ENCODE data around the gene EFS. TPM values are rescaled to one million over a fixed set of nuclear protein-coding genes. Genes with fewer than 3 reads are reported as not detected.
A peak's percentile ranks its signal among the peaks of the same experiment; 100 is the strongest.

The EFS gene
- polyA plus RNA-seq, 3 donors, result not detected

GRCh38 chr14:23351681-23352505 lies 13.1 kb downstream of the EFS start:
- no peak for TF ChIP-seq CTCF (IDR thresholded peaks at IDR 0.05)
- peak overlapping the region in 1 of 3 experiments; percentile 51 for H3K4me3 ChIP-seq (replicated peaks in 1 of 3; ENCODE audit: low read depth in 2 of 3, low read length in 3 of 3)

GRCh38 chr14:23349156-23349845 lies 15.7 kb downstream of the EFS start:
- H4K20me1 ChIP-seq (ENCODE audit: insufficient read depth, low read length), result no peaks in the 10 kb centered on the region
- no peak overlapping the region for H3K4me3 ChIP-seq (replicated peaks in 1 of 3; ENCODE audit: low read depth in 2 of 3, low read length in 3 of 3)
- intact Hi-C loops (cut with micrococcal nuclease), result no loop called here
- H3K4me1 Mint-ChIP-seq, result peaks cover 9% of the 10 kb centered on the region
- no peaks in the 10 kb centered on the region for H3K36me3 ChIP-seq (replicated peaks in 1 of 2; ENCODE audit: control insufficient read depth in 1 of 2, insufficient read depth in 2 of 2, low read length in 2 of 2)
- peaks cover 0 to 9% of the 10 kb centered on the region in 2 donors for H3K36me3 Mint-ChIP-seq
- 93% methylated on average over 4 of the region's 8 CpGs for WGBS (ENCODE audit: insufficient coverage)
- TF ChIP-seq CTCF (IDR thresholded peaks at IDR 0.05), result no peak
- no peak overlapping the region for H3K9ac ChIP-seq (ENCODE audit: insufficient read depth, low read length, poor library complexity, severe bottlenecking)
- H3K9me3 ChIP-seq (replicated peaks in 1 of 2; ENCODE audit: control insufficient read depth in 1 of 2, insufficient read depth in 1 of 2, low read length in 2 of 2), result peaks cover 0 to 30% of the 10 kb centered on the region in 2 donors
- H2AFZ ChIP-seq (ENCODE audit: insufficient read depth, low read depth, low read length, poor library complexity, severe bottlenecking), result no peak overlapping the region
- H3K4me1 ChIP-seq (ENCODE audit: control insufficient read depth in 1 of 2, insufficient read depth in 2 of 2, low read length in 2 of 2), result peaks cover 4 to 12% of the 10 kb centered on the region in 2 donors
- no peaks in the 10 kb centered on the region for H3K79me2 ChIP-seq (ENCODE audit: insufficient read depth, low read length)
- peaks cover 2 to 16% (median 6%) of the 10 kb centered on the region in 7 donors for H3K9me3 Mint-ChIP-seq
- H3K27me3 ChIP-seq (ENCODE audit: control insufficient read depth in 2 of 2, insufficient read depth in 2 of 2, low read length in 2 of 2), result peaks cover 40 to 42% of the 10 kb centered on the region in 2 donors
- no peak overlapping the region for H3K27ac Mint-ChIP-seq
- DNase-seq, result no peak
- H3K27me3 Mint-ChIP-seq (ENCODE audit: low read depth in 3 of 3), result peaks cover 43 to 52% (median 43%) of the 10 kb centered on the region in 3 donors
- H3K4me2 ChIP-seq (replicated peaks; ENCODE audit: extremely low read depth, low read length, poor library complexity, severe bottlenecking), result no peak overlapping the region
- H3K27ac ChIP-seq (ENCODE audit: low read depth in 1 of 2, low read length in 2 of 2), result no peak overlapping the region
- no peak overlapping the region for H3K4me3 Mint-ChIP-seq

More at GRCh38 chr14:23351681-23352505, 13.1 kb downstream of the EFS start:
- Mint-ChIP-seq H3K9me3 (peaks cover 2 to 16% (median 6%) of the 10 kb centered on the region in 7 donors), H3K4me3 (peak overlapping the region; percentile 48 to 68), H3K4me1 (peaks cover 9% of the 10 kb centered on the region), H3K36me3 (peaks cover 0 to 9% of the 10 kb centered on the region in 2 donors), H3K27me3 (ENCODE audit: low read depth in 3 of 3) (peaks cover 51 to 65% (median 53%) of the 10 kb centered on the region in 3 donors), H3K27ac (no peak overlapping the region)
- 21% methylated on average over 51 of the region's 61 CpGs for WGBS (ENCODE audit: insufficient coverage)
- intact Hi-C loops (cut with micrococcal nuclease), result no loop called here
- Histone ChIP-seq H3K4me1 (ENCODE audit: control insufficient read depth in 1 of 2, insufficient read depth in 2 of 2, low read length in 2 of 2) (peaks cover 4 to 12% of the 10 kb centered on the region in 2 donors), H3K36me3 (replicated peaks in 1 of 2; ENCODE audit: control insufficient read depth in 1 of 2, insufficient read depth in 2 of 2, low read length in 2 of 2) (no peaks in the 10 kb centered on the region), H3K79me2 (ENCODE audit: insufficient read depth, low read length) (no peaks in the 10 kb centered on the region), H3K4me2 (replicated peaks; ENCODE audit: extremely low read depth, low read length, poor library complexity, severe bottlenecking) (peak overlapping the region; percentile 60), H3K9ac (ENCODE audit: insufficient read depth, low read length, poor library complexity, severe bottlenecking) (peak overlapping the region; percentile 4), H3K27ac (ENCODE audit: low read depth in 1 of 2, low read length in 2 of 2) (no peak overlapping the region), H2AFZ (ENCODE audit: insufficient read depth, low read depth, low read length, poor library complexity, severe bottlenecking) (peak overlapping the region; percentile 41), H4K20me1 (ENCODE audit: insufficient read depth, low read length) (no peaks in the 10 kb centered on the region), H3K27me3 (ENCODE audit: control insufficient read depth in 2 of 2, insufficient read depth in 2 of 2, low read length in 2 of 2) (peaks cover 42 to 57% of the 10 kb centered on the region in 2 donors), H3K9me3 (replicated peaks in 1 of 2; ENCODE audit: control insufficient read depth in 1 of 2, insufficient read depth in 1 of 2, low read length in 2 of 2) (peaks cover 0 to 30% of the 10 kb centered on the region in 2 donors)
- no peak for DNase-seq

All from CD14-positive monocyte (primary cell).